Prostate gland (tissue), 2 donors: ENCODE results near the gene USP4.

Experiments
- POLR2A ChIP-seq: fragments of 450-650 bp; IDR thresholded peaks from one replicate; pipeline ENCODE4 v1.6.1; 2016; ENCODE audit warnings: antibody characterized with exemption, mild to moderate bottlenecking
- POLR2AphosphoS5 ChIP-seq: sonication (generic); formaldehyde crosslinking; IDR thresholded peaks from one replicate; pipeline ENCODE4 v1.6.1; 2017; ENCODE audit warnings: antibody characterized with exemption
- TF ChIP-seq, protein P1 (sequence below), 4 experiments: fragments of 200-600 bp in 2 of 4; fragments of 450-650 bp in 2 of 4; sonication (generic) in 2 of 4; IDR thresholded peaks; 1 replicate in 3 of 4; 2 replicates in 1 of 4; pipeline ENCODE4 v1.5.1; 2016 to 2019; ENCODE audit warnings: antibody characterized with exemption in 4 of 4, mild to moderate bottlenecking in 2 of 4, moderate library complexity in 2 of 4

DNA sequence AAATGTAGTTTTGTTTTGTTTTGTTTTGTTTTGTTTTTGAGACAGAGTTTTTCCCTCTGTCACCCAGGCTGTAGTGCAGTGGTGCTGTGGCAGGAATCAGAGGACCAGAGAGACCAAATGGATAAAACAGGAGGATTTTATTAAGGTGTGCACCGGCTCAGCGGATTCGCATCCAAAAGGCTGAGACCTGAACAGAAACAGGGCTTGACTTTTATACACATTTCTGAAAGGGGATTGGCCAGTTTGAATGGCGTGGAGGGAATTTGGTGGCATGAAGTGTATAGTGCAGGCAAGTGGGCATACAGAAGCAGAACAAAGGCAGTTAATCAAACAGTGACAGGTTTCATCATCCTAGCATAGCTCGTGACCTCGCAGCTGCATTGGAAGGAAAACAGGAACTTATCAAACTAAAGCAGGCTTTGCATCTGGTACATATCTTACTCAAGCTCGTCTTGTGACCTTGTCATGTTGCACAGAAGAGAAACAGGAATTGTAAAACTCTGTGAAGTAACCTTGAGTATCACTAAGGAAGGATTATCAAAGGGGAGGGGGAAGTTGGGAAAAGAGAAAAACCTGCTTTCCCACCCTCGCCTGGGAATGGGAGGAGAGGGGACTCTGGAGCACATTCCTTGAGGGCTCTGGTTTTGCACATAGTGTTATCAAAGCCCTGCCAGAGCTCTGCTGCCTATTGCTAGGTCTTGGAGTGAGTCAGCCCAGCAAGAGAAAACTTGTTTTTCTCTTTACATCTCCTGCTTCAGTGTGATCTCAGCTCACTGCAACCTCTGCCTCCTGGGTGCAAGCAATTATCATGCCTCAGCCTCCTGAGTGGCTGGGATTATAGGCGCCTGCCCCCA is 101.4 kb downstream of the USP4 start:
- TF ChIP-seq, protein P1, sequence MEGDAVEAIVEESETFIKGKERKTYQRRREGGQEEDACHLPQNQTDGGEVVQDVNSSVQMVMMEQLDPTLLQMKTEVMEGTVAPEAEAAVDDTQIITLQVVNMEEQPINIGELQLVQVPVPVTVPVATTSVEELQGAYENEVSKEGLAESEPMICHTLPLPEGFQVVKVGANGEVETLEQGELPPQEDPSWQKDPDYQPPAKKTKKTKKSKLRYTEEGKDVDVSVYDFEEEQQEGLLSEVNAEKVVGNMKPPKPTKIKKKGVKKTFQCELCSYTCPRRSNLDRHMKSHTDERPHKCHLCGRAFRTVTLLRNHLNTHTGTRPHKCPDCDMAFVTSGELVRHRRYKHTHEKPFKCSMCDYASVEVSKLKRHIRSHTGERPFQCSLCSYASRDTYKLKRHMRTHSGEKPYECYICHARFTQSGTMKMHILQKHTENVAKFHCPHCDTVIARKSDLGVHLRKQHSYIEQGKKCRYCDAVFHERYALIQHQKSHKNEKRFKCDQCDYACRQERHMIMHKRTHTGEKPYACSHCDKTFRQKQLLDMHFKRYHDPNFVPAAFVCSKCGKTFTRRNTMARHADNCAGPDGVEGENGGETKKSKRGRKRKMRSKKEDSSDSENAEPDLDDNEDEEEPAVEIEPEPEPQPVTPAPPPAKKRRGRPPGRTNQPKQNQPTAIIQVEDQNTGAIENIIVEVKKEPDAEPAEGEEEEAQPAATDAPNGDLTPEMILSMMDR (IDR thresholded peaks at IDR 0.05) = no peak
- TF ChIP-seq POLR2A (no peak), POLR2AphosphoS5 (no peak)
